Activated naive CD4-positive, alpha-beta T cell (primary cell): Measurements from ENCODE around the gene MIGA2.
A peak's percentile ranks its signal among the peaks of the same experiment; 100 is the strongest.

Experiments
- DNase-seq, 4 experiments: peaks; one replicate each; lab custom pipeline; 2025; lab: John Stamatoyannopoulos, UW

Gene MIGA2

DNA sequence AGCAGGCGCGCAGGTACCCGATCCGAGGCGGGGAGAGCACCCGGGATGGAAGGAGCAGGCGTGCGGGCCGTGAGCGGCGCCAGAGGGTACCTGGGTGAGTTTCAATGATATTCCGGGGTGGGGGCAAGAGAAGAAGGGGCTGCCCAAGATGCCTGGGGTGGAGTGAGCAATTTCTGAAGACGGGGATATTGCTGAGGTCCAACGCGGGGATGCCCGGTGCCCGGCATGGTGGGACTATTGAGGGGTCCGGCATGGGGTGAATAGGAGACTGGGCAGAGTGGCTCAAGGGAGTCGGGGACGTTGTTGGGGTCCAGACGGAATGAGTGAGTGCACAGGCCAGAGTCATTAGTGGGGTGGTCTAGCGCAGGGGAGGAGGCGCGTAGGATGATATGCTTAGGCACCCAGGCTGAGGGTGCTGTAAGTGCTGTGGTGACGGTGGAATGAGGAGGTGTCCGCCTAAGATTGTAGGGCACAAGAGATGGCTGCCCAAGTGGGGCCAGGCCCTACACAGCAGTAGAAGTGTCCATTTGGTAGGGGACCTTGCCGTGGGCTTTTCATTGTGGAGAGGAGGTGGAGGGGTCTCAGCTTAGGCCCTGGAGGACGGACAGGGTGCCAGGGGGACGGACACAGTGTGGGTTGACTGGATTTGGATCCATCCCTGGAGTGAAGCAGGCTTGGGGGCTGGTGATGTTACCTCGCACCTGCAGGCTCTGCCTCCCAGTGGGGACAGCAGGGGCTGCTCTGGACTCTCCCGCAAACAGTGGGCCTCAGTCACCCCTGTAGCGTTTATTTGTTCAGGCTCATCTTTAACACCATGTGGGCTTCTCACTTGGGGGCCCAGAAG is 719 bp downstream of the MIGA2 start:
- DNase-seq: no peak

DNA sequence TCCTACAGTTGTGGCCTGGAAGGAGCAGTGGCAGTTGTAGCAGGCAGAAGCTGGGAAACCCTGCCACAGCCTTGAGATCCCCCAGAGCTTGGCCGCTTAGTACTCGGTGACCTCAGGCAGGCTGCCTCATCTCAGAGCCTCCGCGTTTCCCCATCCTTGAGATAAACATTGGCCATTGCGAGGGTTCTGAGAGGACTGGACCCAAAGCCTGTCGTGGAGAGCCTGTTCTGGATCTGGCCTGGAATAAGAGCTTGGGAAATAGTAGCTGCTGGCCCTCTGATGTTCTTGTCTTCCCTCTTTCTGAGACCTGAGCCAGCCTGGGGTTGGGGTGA is 1.3 kb downstream of the MIGA2 start:
- DNase-seq: no peak

DNA sequence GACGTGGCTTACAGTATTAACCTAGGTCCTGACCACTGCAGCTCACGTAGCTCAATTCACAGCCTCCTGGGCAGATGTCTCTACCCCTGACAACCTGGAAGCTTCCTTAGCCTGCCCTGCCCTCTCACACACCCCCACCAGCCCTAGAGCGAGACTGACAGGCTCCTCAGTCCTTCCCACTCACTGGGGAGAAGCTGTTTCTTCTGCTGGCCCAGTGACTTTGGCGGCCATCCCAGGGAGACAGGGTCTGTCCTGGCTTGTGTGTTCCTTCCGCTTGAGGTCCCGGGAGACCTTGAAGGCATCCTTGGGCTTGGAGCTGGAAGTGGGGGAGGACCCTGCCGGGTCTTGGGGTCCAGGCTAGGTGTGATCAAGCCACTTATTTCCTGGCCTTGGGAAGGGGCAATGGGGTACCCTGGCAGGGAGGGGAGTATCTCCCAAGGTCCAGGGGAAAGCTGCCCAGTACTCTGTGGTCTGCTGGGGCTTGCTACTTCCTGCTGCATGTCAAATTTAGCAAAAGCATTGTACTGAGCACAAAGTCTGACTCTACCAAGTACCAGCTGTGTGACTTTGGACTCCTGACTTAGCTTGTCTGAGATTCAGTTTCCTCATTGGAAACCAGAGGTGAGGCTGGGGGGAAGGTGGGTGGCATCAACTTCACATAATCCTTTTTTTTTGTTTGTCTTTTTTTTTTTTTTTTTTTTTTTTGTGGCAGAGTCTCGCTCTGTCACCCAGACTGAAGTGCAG is 1.9 kb downstream of the MIGA2 start:
- DNase-seq: no peak

DNA sequence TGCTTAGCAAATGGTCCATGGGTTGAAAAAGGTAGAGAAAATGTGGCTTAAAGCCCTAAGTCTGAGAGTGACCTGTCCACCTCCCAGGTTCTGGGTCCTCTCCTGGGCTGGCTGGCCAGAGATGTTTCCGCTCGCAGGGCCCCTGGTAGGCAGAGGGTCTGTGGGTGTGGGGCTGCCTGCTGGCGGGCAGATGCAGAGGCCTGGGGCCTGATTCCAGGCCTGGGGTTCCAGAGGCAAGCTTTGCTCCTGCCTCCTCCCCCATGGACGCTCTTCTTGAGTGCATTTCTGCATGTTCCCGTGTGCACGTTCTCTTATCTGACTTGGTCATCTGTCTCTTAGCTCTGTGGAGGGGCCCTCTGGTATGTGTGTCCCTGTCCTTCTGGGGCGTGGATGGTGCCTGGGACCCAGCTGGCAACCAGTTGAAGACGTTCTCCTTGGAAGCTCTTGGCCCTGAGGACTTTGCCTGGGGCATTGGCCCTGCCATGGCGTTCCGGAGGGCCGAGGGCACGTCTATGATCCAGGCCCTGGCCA is 3.8 kb downstream of the MIGA2 start:
- DNase-seq: no peak

DNA sequence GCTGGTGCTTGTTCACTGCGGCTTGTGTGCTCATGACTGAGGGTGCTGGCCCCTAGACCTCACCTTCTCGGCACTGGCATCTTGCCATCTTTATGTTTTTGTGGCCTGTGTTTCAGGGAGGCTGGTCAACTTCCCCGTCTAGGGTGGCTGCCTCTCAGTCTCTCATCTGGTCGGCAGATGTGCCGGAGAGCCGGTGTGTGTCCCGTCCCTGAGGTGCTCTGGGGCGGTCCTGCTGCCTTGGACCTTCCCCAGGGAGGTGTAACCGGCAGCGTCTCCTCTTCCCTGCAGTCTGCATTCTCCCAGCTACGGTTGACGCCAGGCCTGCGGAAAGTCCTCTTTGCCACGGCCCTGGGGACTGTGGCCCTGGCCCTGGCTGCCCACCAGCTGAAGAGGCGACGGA is 5.6 kb downstream of the MIGA2 start:
- DNase-seq: no peak

DNA sequence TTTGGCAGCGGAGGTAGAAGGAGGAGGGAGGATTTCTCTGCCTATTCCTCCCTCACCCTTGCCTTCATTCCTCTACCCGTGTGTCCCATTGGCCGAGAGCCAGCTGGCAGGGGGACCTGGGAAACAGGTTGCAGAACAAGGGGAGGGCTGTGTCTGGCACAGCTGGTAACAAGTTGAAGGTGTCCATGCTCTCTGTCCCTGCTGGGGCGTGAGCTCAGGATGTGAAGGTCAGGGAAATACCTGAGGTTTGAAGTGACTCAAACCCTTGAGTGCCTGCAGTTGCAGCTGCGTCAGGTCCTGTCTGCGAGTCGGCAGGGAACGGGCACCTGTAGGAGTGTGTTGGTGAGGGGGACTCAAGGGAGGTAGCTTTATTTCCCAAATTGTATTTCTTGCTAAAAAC is 16.2 kb downstream of the MIGA2 start:
- no peak for DNase-seq

DNA sequence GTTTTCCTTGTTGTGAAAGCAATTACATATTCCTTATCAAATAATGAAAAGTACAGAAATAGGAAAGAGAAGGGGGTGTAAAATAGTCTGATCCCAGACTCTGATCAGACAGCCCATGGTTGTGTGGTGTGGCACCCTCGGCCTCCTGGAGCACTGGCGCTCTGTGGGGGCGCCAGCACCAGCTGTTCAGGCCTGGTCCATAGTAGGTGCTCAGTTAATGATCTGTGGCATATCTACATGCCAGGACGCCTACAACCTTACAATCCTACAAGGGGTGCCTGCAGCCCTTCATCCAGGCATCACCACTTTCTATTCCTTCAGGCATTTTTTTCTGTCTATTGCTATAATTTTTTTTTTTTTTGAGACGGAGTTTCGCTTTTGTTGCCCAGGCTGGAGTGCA is 16.6 kb downstream of the MIGA2 start:
- DNase-seq: no peak

DNA sequence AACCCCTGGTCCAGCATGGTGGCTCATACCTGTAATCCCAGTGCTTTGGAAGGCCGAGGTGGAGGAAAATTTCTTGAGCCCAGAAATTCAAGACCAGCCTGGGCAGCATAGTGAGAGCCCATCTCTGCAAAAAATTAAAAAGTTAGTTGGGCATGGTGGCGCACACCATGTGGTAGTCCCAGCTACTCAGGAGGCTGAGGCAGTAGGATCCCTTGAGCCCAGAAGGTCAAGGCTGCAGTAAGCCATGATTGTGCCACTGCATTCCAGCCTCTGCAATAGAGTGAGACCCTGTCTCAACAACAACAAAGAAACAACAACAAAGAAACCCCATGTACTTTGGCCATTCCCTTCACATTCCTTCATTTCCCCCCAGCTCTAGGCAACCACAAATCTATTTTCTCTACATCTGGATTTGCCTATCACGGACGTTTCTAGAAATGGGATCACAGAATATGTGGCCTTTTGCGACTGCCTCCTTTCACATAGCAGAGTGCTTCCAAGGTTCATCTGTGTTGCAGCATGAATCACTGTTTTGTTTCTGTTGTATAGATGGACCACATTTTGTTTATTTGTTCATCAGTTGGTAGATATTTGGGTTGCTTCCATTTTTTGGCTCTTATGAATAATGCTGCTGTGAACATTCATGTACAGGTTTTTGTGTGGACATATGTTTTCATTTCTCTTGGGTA is 17.9 kb downstream of the MIGA2 start:
- DNase-seq: no peak

DNA sequence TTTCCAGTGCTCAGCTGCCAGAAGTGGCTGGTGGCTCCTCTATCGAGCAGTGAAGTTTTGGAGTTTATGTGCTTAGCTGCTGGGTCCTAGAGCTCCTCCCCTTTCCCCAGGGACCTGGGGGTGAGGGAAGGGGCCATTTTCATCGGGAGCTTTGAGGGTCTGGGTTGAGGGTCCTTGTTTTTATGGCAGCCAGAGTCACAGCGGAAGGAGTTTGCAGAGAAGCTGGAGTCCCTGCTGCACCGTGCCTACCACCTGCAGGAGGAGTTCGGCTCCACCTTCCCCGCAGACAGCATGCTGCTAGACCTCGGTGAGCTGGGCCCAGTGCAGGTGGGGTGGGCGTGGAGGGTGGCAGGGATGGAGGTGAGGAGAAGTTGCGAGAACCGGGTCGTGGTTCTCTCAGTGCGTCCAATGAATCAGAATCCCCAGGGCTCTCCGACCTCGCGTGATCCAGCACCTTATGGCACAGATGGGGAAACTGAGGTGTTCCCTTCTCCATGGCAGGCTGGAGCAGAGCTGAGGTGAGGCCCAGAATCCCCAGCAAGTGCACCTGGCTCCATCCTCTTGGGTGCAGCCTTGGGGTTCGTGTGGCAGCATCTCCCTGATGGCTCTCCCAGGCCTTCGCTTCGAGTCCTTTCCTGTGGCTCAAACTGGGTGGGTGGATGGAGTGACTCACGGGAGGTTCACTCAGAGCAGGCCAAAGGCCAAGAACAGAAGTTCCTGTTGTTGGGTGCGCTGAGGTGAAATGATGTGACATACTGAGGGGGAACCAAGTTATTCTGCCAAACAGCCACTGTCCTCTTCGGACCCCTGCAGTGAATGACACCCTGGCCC is 22.8 kb downstream of the MIGA2 start:
- DNase-seq: no peak

DNA sequence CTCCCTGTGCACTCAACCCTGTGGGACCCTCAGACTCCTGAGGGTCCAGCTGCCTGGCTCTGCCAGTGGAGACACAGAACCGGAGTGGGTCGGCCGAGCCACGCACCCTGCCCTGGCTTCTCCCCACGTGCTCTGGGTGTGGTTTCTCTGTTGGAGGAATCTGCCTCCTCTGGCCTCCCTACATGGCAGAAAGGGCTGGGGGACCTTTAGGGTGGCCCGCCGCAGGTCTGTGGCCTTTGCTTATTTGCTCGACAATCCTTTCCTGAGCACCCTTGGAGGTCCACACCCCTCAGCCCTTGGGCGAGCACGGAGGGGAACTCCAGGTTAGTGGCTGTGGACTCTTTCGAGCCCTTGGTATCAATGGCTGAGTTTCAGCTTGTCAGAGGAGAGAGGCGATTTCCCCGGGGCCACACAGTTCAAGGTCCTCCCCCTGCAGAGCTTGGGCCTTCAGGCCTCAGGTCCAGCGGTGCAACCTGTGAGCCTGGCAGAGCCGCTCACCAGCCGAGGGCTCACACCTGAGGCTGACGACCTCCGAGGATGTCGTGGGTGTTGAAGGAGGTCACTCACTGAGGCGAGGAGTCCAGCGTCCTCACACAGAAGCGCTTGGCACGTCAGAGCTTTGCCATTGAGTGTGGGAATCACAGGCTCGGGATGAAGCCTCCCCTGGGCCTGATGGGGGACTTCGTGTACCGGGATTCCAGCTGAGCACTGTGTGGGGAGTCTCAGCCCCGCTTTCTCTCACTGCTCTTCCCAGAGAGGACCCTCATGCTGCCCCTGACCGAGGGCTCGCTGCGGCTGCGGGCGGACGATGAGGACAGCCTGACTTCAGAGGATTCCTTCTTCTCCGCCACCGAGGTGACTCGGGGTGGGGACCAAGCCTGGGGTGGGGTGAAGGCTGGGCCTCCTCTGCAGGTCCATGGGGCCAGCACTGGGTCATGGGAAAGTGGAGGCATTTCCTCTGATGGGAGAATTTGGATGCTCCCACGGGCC is 23.7 kb downstream of the MIGA2 start:
- DNase-seq: no peak

DNA sequence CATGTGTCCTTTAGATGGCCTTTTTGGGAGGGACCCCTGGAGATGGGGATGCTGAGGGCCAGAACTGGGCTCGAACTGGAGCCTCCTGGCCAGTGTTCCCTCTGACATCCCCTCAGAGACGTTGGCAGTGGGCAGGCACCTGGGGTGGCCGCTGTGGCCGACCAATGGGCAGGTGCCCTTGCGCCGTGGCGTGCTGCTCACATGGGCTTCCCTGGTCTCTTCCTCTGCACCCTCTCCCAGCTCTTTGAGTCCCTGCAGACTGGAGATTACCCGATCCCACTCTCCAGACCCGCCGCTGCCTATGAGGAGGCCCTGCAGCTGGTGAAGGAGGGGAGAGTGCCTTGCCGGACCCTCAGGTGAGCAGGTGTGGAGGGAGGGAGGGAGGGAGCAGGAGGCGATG is 24.6 kb downstream of the MIGA2 start:
- DNase-seq: no peak

DNA sequence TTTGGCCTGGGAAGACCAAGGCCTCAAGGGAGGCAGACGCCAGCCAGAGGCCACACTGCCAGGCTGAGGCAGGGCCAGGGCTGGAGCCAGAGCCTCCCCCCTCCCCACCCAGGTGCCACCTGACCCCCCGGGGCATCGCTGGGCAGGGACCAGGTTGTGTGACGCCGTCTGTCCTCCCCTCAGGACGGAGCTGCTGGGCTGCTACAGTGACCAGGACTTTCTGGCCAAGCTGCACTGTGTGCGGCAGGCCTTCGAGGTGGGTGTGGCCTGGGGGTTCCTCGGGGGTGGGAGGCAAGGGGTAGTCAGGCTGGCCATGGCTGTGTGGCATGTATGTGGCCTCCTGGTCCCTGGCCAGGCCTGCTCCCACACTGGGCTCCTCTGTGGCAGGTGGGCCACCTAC is 26.6 kb downstream of the MIGA2 start:
- DNase-seq: no peak

DNA sequence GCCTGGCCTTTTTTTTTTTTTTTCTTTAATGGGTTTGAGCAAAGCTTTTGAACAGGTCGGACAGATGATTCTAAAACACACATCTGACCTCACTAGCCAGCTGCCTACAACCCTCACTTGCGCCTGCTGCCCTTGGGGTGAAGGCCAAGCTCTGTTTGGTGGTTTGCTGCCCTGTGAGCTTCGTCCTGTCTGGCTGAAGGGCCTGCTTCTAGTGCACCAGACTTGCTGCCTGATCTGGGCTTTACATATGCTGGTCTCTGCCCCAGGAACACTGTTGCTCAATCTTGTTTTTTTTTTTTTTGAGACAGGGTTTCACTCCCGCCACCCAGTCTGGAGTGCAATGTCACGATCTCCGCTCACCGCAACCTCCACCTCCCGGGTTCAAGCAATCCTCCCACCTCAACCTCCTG is 28.1 kb downstream of the MIGA2 start:
- no peak for DNase-seq

DNA sequence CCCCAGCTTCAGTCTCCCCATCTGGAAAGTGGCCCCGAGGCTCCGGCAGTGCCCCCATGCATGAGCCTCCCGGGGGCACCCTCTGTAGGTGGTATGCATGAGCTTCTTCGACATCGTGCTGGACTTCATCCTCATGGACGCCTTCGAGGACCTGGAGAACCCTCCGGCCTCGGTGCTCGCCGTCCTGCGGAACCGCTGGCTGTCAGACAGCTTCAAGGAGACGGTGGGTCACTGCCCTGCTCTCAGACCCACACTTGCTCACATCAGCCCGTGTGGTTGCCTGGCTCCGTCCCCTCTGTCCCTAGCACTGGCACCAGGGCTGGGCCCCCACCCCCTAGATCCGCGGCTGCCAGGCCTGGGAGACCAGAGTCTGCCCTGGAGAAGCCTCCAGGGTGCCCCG is 31.7 kb downstream of the MIGA2 start:
- DNase-seq: no peak

DNA sequence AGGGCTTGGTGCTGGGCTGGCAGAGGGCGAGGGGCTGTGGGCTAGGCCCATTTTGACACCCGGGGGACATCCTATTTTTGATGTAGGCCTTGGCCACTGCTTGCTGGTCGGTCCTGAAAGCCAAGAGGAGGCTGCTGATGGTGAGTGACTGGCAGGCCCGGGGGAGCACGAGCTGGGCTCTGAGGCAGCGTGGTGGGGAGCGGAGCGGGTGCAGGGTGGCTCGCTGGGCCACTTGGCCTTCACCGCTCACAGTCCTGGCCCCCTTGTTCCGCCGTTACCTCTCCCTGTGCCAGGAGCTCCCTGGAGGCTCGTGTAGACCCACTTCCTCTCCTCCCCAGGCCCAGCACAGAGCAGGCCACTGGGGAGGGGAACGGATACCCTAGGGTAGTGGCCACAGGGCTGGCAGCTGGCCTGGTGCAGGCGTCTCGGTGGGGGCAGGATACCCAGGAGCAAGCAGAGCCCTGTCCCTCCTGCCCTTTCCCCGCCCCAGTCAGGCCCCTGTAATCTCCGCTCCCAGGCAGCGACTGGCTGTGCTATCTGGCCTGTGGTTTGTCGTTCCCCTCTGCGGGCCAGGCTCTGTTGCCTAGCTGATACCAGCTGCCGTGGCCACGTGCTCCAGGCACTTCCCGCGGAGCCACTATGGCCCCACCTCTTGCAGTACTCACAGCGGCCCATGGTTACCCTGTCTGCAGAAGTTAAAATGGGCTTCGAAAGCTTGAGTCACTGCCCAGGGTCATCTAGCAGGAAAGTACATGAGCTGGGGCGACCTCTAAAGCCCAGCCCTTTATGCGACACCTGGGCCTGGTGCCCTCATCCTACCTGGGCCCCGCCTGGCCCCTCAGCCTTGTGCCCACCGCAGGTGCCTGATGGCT is 32.8 kb downstream of the MIGA2 start:
- peak in 2 of 4 experiments; percentile 35 to 57 for DNase-seq

DNA sequence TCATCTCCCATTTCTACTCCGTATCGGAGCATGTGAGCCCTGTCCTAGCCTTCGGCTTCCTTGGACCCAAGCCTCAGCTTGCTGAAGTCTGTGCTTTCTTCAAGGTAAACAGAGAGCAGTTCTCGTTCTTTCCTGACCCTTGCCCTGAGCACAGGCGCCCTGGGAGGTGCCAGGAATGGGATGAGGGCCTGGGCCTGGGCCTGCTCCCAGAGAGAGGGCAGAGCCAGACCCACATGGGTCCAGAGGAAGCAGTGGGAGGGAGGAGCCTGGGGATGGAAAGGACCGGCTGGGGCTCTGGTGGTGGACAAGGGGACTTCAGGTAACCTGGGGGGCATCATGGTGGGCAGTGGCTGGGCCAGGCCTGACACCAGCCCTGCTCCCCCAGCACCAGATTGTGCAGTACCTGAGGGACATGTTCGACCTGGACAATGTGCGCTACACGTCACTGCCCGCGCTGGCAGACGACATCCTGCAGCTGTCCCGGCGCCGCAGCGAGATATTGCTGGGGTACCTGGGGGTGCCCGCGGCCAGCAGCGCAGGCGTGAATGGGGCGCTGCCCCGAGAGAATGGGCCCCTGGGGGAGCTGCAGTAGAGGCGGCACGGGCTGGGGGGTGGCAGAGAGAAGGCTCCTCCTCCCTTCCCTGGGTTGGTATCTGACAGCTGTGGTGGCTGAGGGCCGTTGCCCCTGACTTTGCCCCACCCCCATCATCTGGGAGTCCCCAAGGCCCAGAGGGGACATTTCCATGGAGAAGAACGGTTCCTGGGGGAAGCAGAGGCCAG is 33.6 kb downstream of the MIGA2 start:
- no peak for DNase-seq

DNA sequence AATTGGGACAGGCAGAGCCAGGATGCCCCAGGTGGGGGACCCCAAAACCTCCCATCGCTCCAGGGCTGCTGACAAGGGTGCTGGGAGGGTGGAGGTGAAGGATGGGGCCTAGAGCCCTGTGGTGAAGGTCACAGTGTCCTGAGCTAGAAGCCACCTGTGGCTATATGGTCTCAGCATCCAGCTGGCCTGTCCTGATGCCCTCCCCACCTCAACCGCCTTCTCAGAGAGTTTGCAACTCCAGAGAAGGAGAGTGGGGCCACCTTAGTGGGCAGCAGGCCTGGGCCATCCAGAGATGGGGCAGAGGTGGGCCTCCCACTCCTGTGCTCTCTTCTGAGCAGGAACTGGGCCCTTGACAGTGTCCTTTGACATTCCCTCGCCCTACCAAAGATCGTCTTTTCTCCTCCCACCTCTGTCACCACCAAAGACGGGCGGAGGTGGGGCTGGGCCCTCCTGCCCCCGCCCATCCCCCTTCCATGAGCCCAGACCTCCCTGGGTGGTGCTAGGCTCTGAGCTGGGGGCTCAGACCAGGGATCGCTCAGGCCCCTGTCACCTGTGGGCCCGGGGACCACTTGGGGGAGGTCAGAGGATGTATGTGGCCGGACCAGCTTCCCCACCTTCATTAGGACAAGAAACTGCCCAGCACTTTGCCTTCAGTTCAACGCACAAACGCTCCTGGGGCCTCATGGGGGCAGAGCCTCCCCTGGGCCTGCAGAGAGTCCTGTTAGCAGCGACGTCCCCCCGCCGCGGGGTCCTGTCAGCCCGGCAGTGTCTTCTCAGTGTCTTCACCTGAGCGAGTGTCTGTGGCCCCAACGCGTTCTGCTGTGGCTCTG is 34.5 kb downstream of the MIGA2 start:
- no peak for DNase-seq
